K562 (cell line): ENCODE data around the gene TMEM158. TPM values are rescaled to one million over a fixed set of nuclear protein-coding genes. Genes with fewer than 3 reads are reported as not detected.

Experiments used
- ATAC-seq: fragments of 200-7000 bp; cut with Tn5 transposase; 3 replicates; pipeline ENCODE4 v1.9.1; 2020; ENCODE audit warnings: moderate library complexity
- Bru-seq: library from RNA; stranded (reverse); fragments of 400-500 nt; gene quantifications from one replicate; lab custom pipeline; 2021; lab: Mats Ljungman, UMichigan
- BruChase-seq, 2 experiments: library from RNA; stranded (reverse); fragments of 400-500 nt; gene quantifications; one replicate each; lab custom pipeline; 2021; lab: Mats Ljungman, UMichigan
- BruUV-seq: library from RNA; stranded (reverse); fragments of 400-500 nt; replicated peaks from 2 replicates; lab custom pipeline; 2021; lab: Mats Ljungman, UMichigan
- CTCF ChIA-PET: fragments of 300-600 bp; formaldehyde crosslinking; extraction: SDS; loops from one replicate; lab custom pipeline; 2021; ENCODE audit warnings: low intra/inter-chr PET ratio; lab: Yijun Ruan, JAX
- POLR2A ChIA-PET: fragments of 300-600, 350-650 bp; sonication (Branson Sonifier 250); formaldehyde crosslinking; extraction: SDS; loops from one replicate; lab custom pipeline; 2021; ENCODE audit warnings: antibody characterized with exemption, inconsistent platforms; lab: Yijun Ruan, JAX
- DNase-seq, 4 experiments: peaks; one replicate each; pipeline versions ENCODE4 v3.0.0 to v3.0.0-alpha.2; 2011 to 2018; ENCODE audit warnings: low spot score in 3 of 4, mixed read lengths in 3 of 4; ENCODE audit errors: extremely low read depth in 1 of 4
- FAIRE-seq: peaks from 2 replicates; lab custom pipeline; 2011; peaks lifted over from hg19 to GRCh38; lab: Jason Lieb, UNC
- H2AFZ ChIP-seq: 2 replicates; pipeline ENCODE4 v1.6.0; 2011; ENCODE audit warnings: low read depth, low read length, control low read depth, inconsistent platforms
- H3K27ac ChIP-seq: fragments of 200-600 bp; 3 replicates; pipeline ENCODE4 v1.8.0; 2011; ENCODE audit warnings: low read depth, mild to moderate bottlenecking, control low read depth, inconsistent platforms, low read length, moderate library complexity, mixed read lengths; ENCODE audit errors: extremely low read depth
- H3K27me3 ChIP-seq, 2 experiments: fragments of 300-600 bp in 1 of 2; 2 replicates in 1 of 2; 3 replicates in 1 of 2; pipeline versions ENCODE4 v1.6.0 to v1.8.0; 2011; ENCODE audit warnings: inconsistent platforms in 2 of 2, low read length in 2 of 2, mild to moderate bottlenecking in 1 of 2, mixed read lengths in 1 of 2, moderate library complexity in 1 of 2; ENCODE audit not compliant: control insufficient read depth in 2 of 2, insufficient read depth in 2 of 2
- H3K36me3 ChIP-seq: fragments of 300-600 bp; 3 replicates; pipeline ENCODE4 v1.8.0; 2011; ENCODE audit warnings: mild to moderate bottlenecking, low read length, inconsistent platforms; ENCODE audit not compliant: control insufficient read depth, insufficient read depth
- H3K4me1 ChIP-seq, 2 experiments: fragments of 200-600 bp in 1 of 2; replicated peaks in 1 of 2; 2 replicates in 1 of 2; 3 replicates in 1 of 2; pipeline versions ENCODE4 v1.5.1 to v1.8.0; 2011; ENCODE audit warnings: inconsistent platforms in 2 of 2, low read length in 2 of 2, mild to moderate bottlenecking in 1 of 2, mixed read lengths in 1 of 2, moderate library complexity in 1 of 2; ENCODE audit not compliant: control insufficient read depth in 2 of 2, insufficient read depth in 2 of 2
- H3K4me2 ChIP-seq: 2 replicates; pipeline ENCODE4 v1.6.1; 2011; ENCODE audit warnings: low read length, control low read depth, inconsistent platforms, mixed read lengths; ENCODE audit not compliant: insufficient read depth
- H3K4me3 ChIP-seq: fragments of 200-600 bp; sonication (generic), shearing (Covaris generic); 2 replicates; pipeline ENCODE4 v1.5.1; 2016; ENCODE audit warnings: control low read depth, inconsistent platforms
- H3K79me2 ChIP-seq: fragments of 200-600 bp; 3 replicates; pipeline ENCODE4 v1.8.0; 2011; ENCODE audit warnings: low read length, inconsistent platforms; ENCODE audit not compliant: control insufficient read depth, insufficient read depth
- H3K9ac ChIP-seq, 2 experiments: 2 replicates each; pipeline versions ENCODE4 v1.6.0 to v1.6.1; 2011; ENCODE audit warnings: low read depth in 2 of 2, low read length in 2 of 2, control low read depth in 1 of 2, inconsistent platforms in 1 of 2, mild to moderate bottlenecking in 1 of 2, mixed read lengths in 1 of 2; ENCODE audit not compliant: insufficient read depth in 1 of 2
- H3K9me1 ChIP-seq: one replicate; pipeline ENCODE4 v1.6.0; 2011; ENCODE audit warnings: inconsistent platforms, mild to moderate bottlenecking, low read length, moderate library complexity; ENCODE audit not compliant: control insufficient read depth, insufficient read depth
- H3K9me3 ChIP-seq: replicated peaks from 2 replicates; pipeline ENCODE4 v1.5.1; 2011; ENCODE audit warnings: low read depth, low read length, inconsistent platforms; ENCODE audit not compliant: control insufficient read depth, insufficient read depth
- H4K20me1 ChIP-seq: replicated peaks from 2 replicates; pipeline ENCODE4 v1.6.1; 2011; ENCODE audit warnings: low read length, inconsistent platforms, mixed read lengths; ENCODE audit not compliant: control insufficient read depth, insufficient read depth
- EP300 ChIP-seq: IDR thresholded peaks from 2 replicates; pipeline ENCODE4 v1.6.1; 2012; ENCODE audit warnings: low read length, improper control_type of control experiment
- FOXJ2 ChIP-seq: fragments of 200-800 bp; sonication (Bioruptor generic); IDR thresholded peaks from 2 replicates; pipeline ENCODE4 v1.6.1; 2016; ENCODE audit warnings: missing genetic modification characterization, missing compliant biosample characterization
- HNRNPH1 ChIP-seq: fragments of 200-400 bp; formaldehyde crosslinking; optimal IDR thresholded peaks from 2 replicates; pipeline ENCODE3; 2017; ENCODE audit warnings: low read depth, mild to moderate bottlenecking, low read length, moderate library complexity
- MAZ ChIP-seq, 2 experiments: fragments of 450-650 bp in 1 of 2; sonication (generic) in 1 of 2; formaldehyde crosslinking; IDR thresholded peaks in 1 of 2; conservative IDR thresholded peaks in 1 of 2; 2 replicates each; pipeline versions ENCODE4 v1.4.0 to v1.5.0; 2020; ENCODE audit warnings: mild to moderate bottlenecking in 1 of 2, missing genetic modification reagents in 1 of 2
- NR4A1 ChIP-seq, 2 experiments: fragments of 250-450 bp in 1 of 2; fragments of 450-650 bp in 1 of 2; sonication (Bioruptor Pico) in 1 of 2; IDR thresholded peaks; 2 replicates each; pipeline versions ENCODE4 v1.4.0 to v1.6.1; 2016 to 2020; ENCODE audit warnings: mild to moderate bottlenecking in 2 of 2, missing compliant biosample characterization in 1 of 2, missing genetic modification characterization in 1 of 2, moderate library complexity in 1 of 2
- SREBF1 ChIP-seq: fragments of 150-350 bp; IDR thresholded peaks from 2 replicates; pipeline ENCODE4 v1.6.1; 2014; ENCODE audit warnings: antibody characterized with exemption, low read depth, low read length, borderline replicate concordance
- SUPT5H ChIP-seq: fragments of 450-650 bp; IDR thresholded peaks from 2 replicates; pipeline ENCODE4 v1.6.1; 2016
- TSC22D4 ChIP-seq: fragments of 450-650 bp; IDR thresholded peaks from 2 replicates; pipeline ENCODE4 v1.6.1; 2016; ENCODE audit warnings: missing genetic modification characterization, missing biosample characterization, control low read depth
- ZBTB7A ChIP-seq: IDR thresholded peaks from 2 replicates; pipeline ENCODE4 v1.6.1; 2011; ENCODE audit warnings: low read depth, mild to moderate bottlenecking, low read length, moderate library complexity, borderline replicate concordance; ENCODE audit not compliant: control insufficient read depth
- ZNF253 ChIP-seq: fragments of 250-450 bp; sonication (Bioruptor Pico); conservative IDR thresholded peaks from 2 replicates; pipeline ENCODE4 v1.6.1; 2021; ENCODE audit warnings: mild to moderate bottlenecking
- WGBS: fragments of 100-300 bp; shearing (Covaris generic); methylation state at CpG from one replicate; pipeline ENCODE4 v1.1.6; 2016; ENCODE audit warnings: low coverage, mixed read lengths; ENCODE audit not compliant: insufficient coverage; ENCODE audit errors: missing lambda C conversion rate; 5-methylcytosine and 5-hydroxymethylcytosine counted together
- in situ Hi-C: fragments of 300-500 bp; cut with MboI; formaldehyde crosslinking; loops from 4 replicates; pipeline ENCODE4 v1.15.0; 2018; ENCODE audit warnings: inconsistent platforms, mixed read lengths
- intact Hi-C: fragments of 100-400 bp; cut with micrococcal nuclease; formaldehyde crosslinking; loops from 2 replicates; pipeline ENCODE4 v1.14.2; 2022
- long read RNA-seq, 3 experiments: library from polyadenylated mRNA in 2 of 3; library from RNA in 1 of 3; unstranded in 2 of 3; stranded (forward) in 1 of 3; transcript quantifications; one replicate each; pipeline ENCODE4 v2.0.0, GENCODE V29; 2019 to 2022
- polyA minus RNA-seq, 3 experiments: library from RNA; depleted of rRNA, polyadenylated mRNA; stranded (reverse); fragments of >200 nt; gene quantifications; 2 replicates each; pipeline ENCODE4 v1.2.3, GENCODE V29; 2011
- polyA plus RNA-seq, 8 experiments: library from polyadenylated mRNA; depleted of rRNA in 4 of 8; stranded (reverse) in 5 of 8; unstranded in 3 of 8; fragments of >200 nt; fragmentation: Nextera tagmentation in 2 of 8; fragmentation: Illumina TruSeq in 1 of 8; extraction: Ambion mirVana in 2 of 8; extraction: Trizol in 1 of 8; gene quantifications; 2 replicates each; pipeline versions ENCODE4 v1.2.1 to v1.2.3, GENCODE V29; 2011 to 2014; ENCODE audit warnings: inconsistent platforms in 1 of 8, missing spikeins in 1 of 8
- total RNA-seq, 7 experiments: library from RNA; depleted of rRNA in 6 of 7; stranded (reverse); fragments of >200 nt in 6 of 7; fragmentation: Illumina TruSeq in 2 of 7; extraction: Trizol in 2 of 7; gene quantifications; 2 replicates each; pipeline versions ENCODE4 v1.2.1 to v1.2.3, GENCODE V29; 2011 to 2021; ENCODE audit warnings: low replicate concordance in 1 of 7
- TF ChIP-seq, protein P1 (sequence below): sonication (generic); formaldehyde crosslinking; IDR thresholded peaks from 2 replicates; pipeline ENCODE4 v1.8.0; 2022; ENCODE audit warnings: missing genetic modification reagents, mild to moderate bottlenecking, moderate library complexity, borderline replicate concordance
- TF ChIP-seq, protein P2 (sequence below): fragments of 250-450 bp; sonication (Bioruptor Pico); IDR thresholded peaks from 2 replicates; pipeline ENCODE4 v1.4.0; 2020; ENCODE audit warnings: mild to moderate bottlenecking

The TMEM158 gene
- total RNA-seq (2011; cell fraction: chromatin; rRNA removed; ENCODE audit: low replicate concordance): 17.6 and 30.8 TPM in 2 replicates
- total RNA-seq (2011; cell fraction: nucleolus; rRNA removed): 39.3 and 69.5 TPM in 2 replicates
- total RNA-seq (2011; cell fraction: nucleoplasm; rRNA removed): 34.5 and 58.6 TPM in 2 replicates
- 23.6 and 24.7 TPM in 2 replicates for total RNA-seq (2014; rRNA removed)
- 6.8 and 9.5 TPM in 2 replicates for total RNA-seq (2014; rRNA removed; fragmentation: Illumina TruSeq; extraction: Trizol)
- 3.7 and 4.1 TPM in 2 replicates for total RNA-seq (2015; rRNA removed; fragmentation: Illumina TruSeq; extraction: Trizol)
- 33.2 and 46.5 TPM in 2 replicates for total RNA-seq (2021)
- polyA plus RNA-seq (2011; rRNA removed): 17.0 and 32.4 TPM in 2 replicates
- 23.8 and 166 TPM in 2 replicates for polyA plus RNA-seq (2011; cell fraction: cytosol; rRNA removed)
- 20.8 and 52.4 TPM in 2 replicates for polyA plus RNA-seq (2011; cell fraction: nucleus; rRNA removed)
- polyA plus RNA-seq (2012): 15.6 and 28.2 TPM in 2 replicates
- 8.4 and 12.6 TPM in 2 replicates for polyA plus RNA-seq (2014; fragmentation: Illumina TruSeq; extraction: Trizol)
- 1 to 10 TPM; 2.2 to 2.6 TPM for polyA plus RNA-seq (2014; fragmentation: Nextera tagmentation; extraction: Ambion mirVana)
- polyA plus RNA-seq (2014; rRNA removed): 18.9 and 24.6 TPM in 2 replicates
- 5.0 and 12.8 TPM in 2 replicates for polyA minus RNA-seq (2011; rRNA and poly(A)+ RNA removed)
- polyA minus RNA-seq (2011; cell fraction: cytosol; rRNA and poly(A)+ RNA removed): 36.2 and 47.6 TPM in 2 replicates
- polyA minus RNA-seq (2011; cell fraction: nucleus; rRNA and poly(A)+ RNA removed): 8.7 and 12.8 TPM in 2 replicates
- Bru-seq, nascent RNA: percentile 57 among the genes with signal in this experiment
- BruChase-seq, experiment 1, labeled RNA remaining after a 2-hour chase: percentile 52 among the genes with signal in this experiment
- BruChase-seq, experiment 2, labeled RNA remaining after a 6-hour chase: percentile 56 among the genes with signal in this experiment
- long read RNA-seq, experiment 1, transcript TMEM158-201 (1 exons, 1,813 nt): major isoform, 210 of 210 reads
- long read RNA-seq, experiment 1, partial matches to known transcripts: 0 of 210 reads
- long read RNA-seq, experiment 1, other reads (novel, unspliced or antisense): 0 of 210 reads
- long read RNA-seq, experiment 2, transcript TMEM158-201 (1 exons, 1,813 nt): major isoform, 88 of 88 reads
- long read RNA-seq, experiment 2, partial matches to known transcripts: 0 of 88 reads
- long read RNA-seq, experiment 2, other reads (novel, unspliced or antisense): 0 of 88 reads
- long read RNA-seq, experiment 3, partial matches to known transcripts: 0 of 2 reads
- long read RNA-seq, experiment 3, other reads (novel, unspliced or antisense): 0 of 2 reads

DNA sequence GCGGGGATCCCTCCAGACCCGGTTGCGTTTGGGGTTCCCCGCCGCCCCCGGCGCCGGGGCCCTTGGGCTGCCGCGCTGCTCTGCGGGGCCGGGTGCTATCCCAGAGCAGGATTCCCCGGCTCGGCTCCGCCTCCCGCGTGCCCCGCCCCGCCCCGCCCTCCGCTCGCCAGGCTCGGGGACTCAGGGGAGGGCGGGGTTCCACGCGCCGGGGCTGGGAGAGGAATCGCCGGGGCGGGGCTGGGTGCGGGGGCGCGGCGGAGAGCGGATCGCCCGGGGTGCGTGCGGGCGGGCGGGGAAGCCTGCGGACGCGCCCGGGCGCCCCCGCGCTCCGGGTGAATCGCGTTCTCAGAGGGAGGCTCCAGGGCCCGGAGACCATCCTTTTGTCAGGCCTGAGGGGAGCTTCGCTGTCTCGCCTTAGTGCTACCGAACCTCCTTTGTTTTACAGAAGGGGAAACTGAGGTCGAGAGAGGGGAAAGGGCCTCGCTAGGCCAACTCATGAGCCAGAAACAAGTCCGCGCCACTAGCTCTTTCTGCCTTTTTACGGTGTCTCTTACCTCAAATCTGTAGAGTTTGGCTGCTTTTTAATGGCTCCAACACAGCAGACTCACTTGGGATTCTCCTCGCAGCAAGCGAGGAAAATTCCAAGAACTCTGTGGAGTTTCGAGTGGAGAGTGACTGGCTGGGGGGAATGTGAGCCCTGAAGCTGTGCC is at the start of gene TMEM158:
Gene TMEM158, minus strand, starts transcription at position 82 of the 710 bp plus-strand sequence. CDS start 260 bp downstream, outside the sequence.
- no peaks in the 10 kb centered on the region for H4K20me1 ChIP-seq
- ATAC-seq: peak; percentile 91
- DNase-seq: peak; percentile 95 to 99 (median 98)
- no peaks in the 10 kb centered on the region for H3K9me1 ChIP-seq
- H3K36me3 ChIP-seq: no peaks in the 10 kb centered on the region; the same call in 2 of the 3 replicates
- peaks cover 20 to 32% of the 10 kb centered on the region in 2 experiments; a peak in 4 of 5 replicates for H3K27me3 ChIP-seq
- peak within 1 kb of the TSS; percentile 91 for H3K4me2 ChIP-seq
- peaks cover 18 to 19% of the 10 kb centered on the region in 2 experiments; a peak in 4 of 5 replicates for H3K4me1 ChIP-seq
- no peak for FAIRE-seq
- no TSS peak for BruUV-seq
- H3K9ac ChIP-seq: peak within 1 kb of the TSS; percentile 65 to 92; a peak in 3 of 4 replicates
- peak within 1 kb of the TSS; percentile 43; the same call in 1 of the 3 replicates for H3K27ac ChIP-seq
- peaks cover 16% of the 10 kb centered on the region for H3K79me2 ChIP-seq
- peak within 1 kb of the TSS; percentile 65 for H3K4me3 ChIP-seq
- H3K9me3 ChIP-seq: no peaks in the 10 kb centered on the region
- intact Hi-C loops (loop anchor here (5.0 kb wide), 3 partner anchors 46 to 431 kb away; no protein-coding TSS in a partner anchor), in situ Hi-C loops (no loop called here)
- 2% methylated on average over 25 of the region's 63 CpGs for WGBS
- H2AFZ ChIP-seq: peak within 1 kb of the TSS; percentile 91
- POLR2A ChIA-PET: interaction anchor here (0.6 to 1.3 kb wide), 6 partner anchors 9 to 179 kb away, joined by 3 to 5 read pairs (median 4); no protein-coding TSS in a partner anchor
- CTCF ChIA-PET: interaction anchor here (0.6 to 1.9 kb wide), 6 partner anchors 162 to 430 kb away, joined by 3 to 12 read pairs (median 4); partner anchors contain the start of gene LARS2
- TF ChIP-seq SREBF1 (no peak), SUPT5H (no peak), NR4A1 (CRISPR knock-in tag; IDR thresholded peaks at IDR 0.05) (no peak), NR4A1 (tag; IDR thresholded peaks at IDR 0.05) (no peak), EP300 (no peak), TSC22D4 (tag) (no peak), ZBTB7A (peak; percentile 24; the same call in 1 of the 2 replicates), MAZ (CRISPR knock-in tag; conservative IDR thresholded peaks at IDR 0.05 in 1 of 2, IDR thresholded peaks at IDR 0.05 in 1 of 2) (peak; percentile 79 to 90; a peak in 3 of 4 replicates), HNRNPH1 (no peak), ZNF253 (no peak), FOXJ2 (tag) (no peak)
- TF ChIP-seq, protein P1, sequence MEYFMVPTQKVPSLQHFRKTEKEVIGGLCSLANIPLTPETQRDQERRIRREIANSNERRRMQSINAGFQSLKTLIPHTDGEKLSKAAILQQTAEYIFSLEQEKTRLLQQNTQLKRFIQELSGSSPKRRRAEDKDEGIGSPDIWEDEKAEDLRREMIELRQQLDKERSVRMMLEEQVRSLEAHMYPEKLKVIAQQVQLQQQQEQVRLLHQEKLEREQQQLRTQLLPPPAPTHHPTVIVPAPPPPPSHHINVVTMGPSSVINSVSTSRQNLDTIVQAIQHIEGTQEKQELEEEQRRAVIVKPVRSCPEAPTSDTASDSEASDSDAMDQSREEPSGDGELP: 0 out of 2 replicates have a peak, but pooled peaks have one; percentile 11
- TF ChIP-seq, protein P2, sequence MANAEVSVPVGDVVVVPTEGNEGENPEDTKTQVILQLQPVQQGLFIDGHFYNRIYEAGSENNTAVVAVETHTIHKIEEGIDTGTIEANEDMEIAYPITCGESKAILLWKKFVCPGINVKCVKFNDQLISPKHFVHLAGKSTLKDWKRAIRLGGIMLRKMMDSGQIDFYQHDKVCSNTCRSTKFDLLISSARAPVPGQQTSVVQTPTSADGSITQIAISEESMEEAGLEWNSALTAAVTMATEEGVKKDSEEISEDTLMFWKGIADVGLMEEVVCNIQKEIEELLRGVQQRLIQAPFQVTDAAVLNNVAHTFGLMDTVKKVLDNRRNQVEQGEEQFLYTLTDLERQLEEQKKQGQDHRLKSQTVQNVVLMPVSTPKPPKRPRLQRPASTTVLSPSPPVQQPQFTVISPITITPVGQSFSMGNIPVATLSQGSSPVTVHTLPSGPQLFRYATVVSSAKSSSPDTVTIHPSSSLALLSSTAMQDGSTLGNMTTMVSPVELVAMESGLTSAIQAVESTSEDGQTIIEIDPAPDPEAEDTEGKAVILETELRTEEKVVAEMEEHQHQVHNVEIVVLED (CRISPR knock-in tag): no peak
